Urinary bladder (tissue), 4 donors: ENCODE results near the gene FYN. TPM values are rescaled to one million over a fixed set of nuclear protein-coding genes. Genes with fewer than 3 reads are reported as not detected.

Experiments used
- DNase-seq: peaks from one replicate; pipeline ENCODE4 v3.0.0-alpha.2; 2015; ENCODE audit errors: extremely low spot score
- H3K27ac ChIP-seq: one replicate; pipeline ENCODE4 v1.5.1; 2013; ENCODE audit warnings: low read depth, mild to moderate bottlenecking, moderate library complexity
- H3K36me3 ChIP-seq: one replicate; pipeline ENCODE4 v1.6.1; 2013; ENCODE audit warnings: mild to moderate bottlenecking, moderate library complexity; ENCODE audit not compliant: insufficient read depth
- H3K4me1 ChIP-seq: one replicate; pipeline ENCODE4 v1.6.1; 2013; ENCODE audit warnings: mild to moderate bottlenecking, moderate library complexity; ENCODE audit not compliant: insufficient read depth
- H3K4me3 ChIP-seq: one replicate; pipeline ENCODE4 v1.5.1; 2013; ENCODE audit warnings: low read depth, low read length
- WGBS: extraction: QIAGEN DNeasy Blood & Tissue Kit; methylation state at CpG from one replicate; pipeline ENCODE4 v1.1.7; 2013; 5-methylcytosine and 5-hydroxymethylcytosine counted together
- polyA plus RNA-seq: library from polyadenylated mRNA; stranded (reverse); fragments of 200-250 nt; gene quantifications from one replicate; pipeline ENCODE4 v1.2.3, GENCODE V29; 2013
- total RNA-seq: library from RNA; depleted of rRNA; stranded (reverse); fragments of >200 nt; gene quantifications from one replicate; pipeline ENCODE4 v1.2.3, GENCODE V29; 2014
- donor health status: healthy with polysubstance abuse.
- donor health status: healthy.

Gene FYN
- total and polyA plus RNA-seq, 2 donors: 91.5 to 201 TPM

DNA sequence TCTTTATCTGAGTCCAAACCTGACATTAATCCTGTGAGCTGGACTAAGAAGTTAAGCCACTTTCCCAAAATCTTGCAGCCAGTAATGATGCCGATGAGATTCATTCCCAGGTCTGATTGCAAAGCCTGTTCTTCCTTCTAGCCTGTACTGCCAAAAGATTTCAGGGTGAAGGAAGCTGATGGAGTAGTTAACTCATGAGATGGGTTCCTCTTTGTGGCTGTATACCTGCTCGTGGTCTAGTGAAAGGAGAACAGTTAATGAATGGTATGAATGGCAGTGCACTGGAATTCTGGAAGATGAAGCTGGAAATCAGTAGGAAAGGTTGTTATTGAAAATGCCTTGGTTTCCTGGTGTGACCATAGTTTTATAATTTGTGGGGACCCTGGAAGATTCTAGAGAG is 112.0 kb downstream of the FYN start:
- Histone ChIP-seq H3K36me3 (no peaks in the 10 kb centered on the region), H3K4me1 (no peaks in the 10 kb centered on the region), H3K4me3 (no peak overlapping the region), H3K27ac (no peak overlapping the region)
- no peak for DNase-seq
- 70% methylated on average over 2 of the region's 2 CpGs for WGBS

DNA sequence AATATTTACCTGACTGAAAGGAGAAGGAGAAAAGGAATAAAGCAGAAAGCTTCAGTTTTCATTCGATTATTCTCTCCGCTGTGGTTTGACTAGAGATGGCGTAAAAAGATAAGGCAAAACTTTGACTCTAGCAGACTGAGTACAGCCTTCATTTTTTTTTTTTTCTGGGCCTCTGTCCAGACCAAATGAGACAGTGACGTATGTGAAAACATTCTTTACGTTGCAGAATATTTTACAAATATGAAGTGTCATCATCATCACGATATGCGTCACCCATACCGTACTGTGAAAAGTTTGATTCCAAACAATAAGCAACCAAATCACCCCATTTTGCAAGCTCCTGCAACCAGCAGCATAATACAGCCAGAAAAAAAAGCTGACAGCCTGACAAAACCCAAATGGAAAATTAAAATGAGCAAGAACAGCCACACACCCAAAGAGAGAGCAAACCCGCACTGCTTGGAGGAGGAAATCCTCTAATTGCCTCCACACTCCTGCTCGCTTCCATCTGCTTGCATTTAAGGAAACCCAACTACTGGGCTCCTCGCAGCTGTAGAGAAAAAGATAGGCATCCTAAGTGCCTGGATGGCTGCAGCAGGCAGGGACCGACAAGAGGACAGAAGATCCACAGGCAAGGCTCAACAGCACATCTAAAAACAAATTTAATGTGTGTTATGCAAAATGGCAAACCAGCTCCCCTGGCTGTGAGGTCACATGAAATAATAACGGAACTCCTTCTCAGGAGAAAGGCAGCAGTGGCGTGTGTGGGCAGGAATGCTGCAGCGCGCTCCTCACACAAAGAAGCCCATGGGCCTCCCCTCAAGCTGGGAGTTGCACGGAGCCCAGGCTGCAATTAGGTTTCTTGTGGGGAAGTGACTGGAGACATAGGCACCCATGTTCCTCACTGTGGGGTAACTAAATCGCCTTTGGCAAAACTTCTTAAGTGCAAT is 113.1 kb downstream of the FYN start:
- DNase-seq: no peak
- 35% methylated on average over 18 of the region's 18 CpGs for WGBS
- Histone ChIP-seq H3K4me3 (no peak overlapping the region), H3K27ac (no peak overlapping the region), H3K36me3 (no peaks in the 10 kb centered on the region), H3K4me1 (no peaks in the 10 kb centered on the region)

GRCh38 chr6:111759331-111759835 is 113.9 kb downstream of the FYN start:
- Histone ChIP-seq H3K4me1 (no peaks in the 10 kb centered on the region), H3K36me3 (no peaks in the 10 kb centered on the region), H3K27ac (peak overlapping the region; percentile 27), H3K4me3 (peak overlapping the region; percentile 7)
- no peak for DNase-seq
- WGBS: 26% methylated on average over 10 of the region's 10 CpGs

GRCh38 chr6:111758608-111759329 is 114.5 kb downstream of the FYN start:
- H3K36me3 ChIP-seq: no peaks in the 10 kb centered on the region
- DNase-seq: no peak
- H3K4me1 ChIP-seq: no peaks in the 10 kb centered on the region
- 83% methylated on average over 11 of the region's 11 CpGs for WGBS
- no peak overlapping the region for H3K27ac ChIP-seq
- H3K4me3 ChIP-seq: peak overlapping the region; percentile 7

GRCh38 chr6:111757342-111757741 is 115.9 kb downstream of the FYN start:
- 30% methylated on average over 1 of the region's 1 CpG for WGBS

GRCh38 chr6:111754423-111754822 is 118.8 kb downstream of the FYN start:
- 88% methylated on average over 4 of the region's 4 CpGs for WGBS
- Histone ChIP-seq H3K27ac (no peak overlapping the region), H3K4me3 (no peak overlapping the region), H3K36me3 (no peaks in the 10 kb centered on the region), H3K4me1 (no peaks in the 10 kb centered on the region)
- DNase-seq: no peak

More at GRCh38 chr6:111757342-111757741, 115.9 kb downstream of the FYN start:
- H3K4me3 ChIP-seq: no peak overlapping the region
- no peak for DNase-seq
- H3K36me3 ChIP-seq: no peaks in the 10 kb centered on the region
- H3K4me1 ChIP-seq: no peaks in the 10 kb centered on the region
- no peak overlapping the region for H3K27ac ChIP-seq

DNA sequence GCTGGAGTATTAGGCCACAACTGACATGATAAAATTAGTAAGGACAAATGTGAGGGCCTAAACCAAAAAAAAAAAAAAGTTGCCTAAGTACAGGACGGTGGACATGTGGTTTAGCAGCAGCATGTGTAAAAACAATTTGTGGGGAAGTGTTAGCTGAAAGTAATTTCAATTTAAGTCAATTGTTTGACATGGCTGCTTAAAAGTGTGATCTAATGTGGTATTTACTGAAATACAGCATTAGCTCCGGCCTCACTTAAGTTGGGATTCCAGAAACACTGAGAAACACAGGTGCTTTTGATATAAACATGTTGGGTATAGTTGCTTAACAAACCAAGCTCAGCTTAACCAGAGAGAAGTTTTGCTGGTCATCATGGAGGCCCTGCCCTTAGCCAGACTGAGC is 119.7 kb downstream of the FYN start:
- no peaks in the 10 kb centered on the region for H3K36me3 ChIP-seq
- H3K27ac ChIP-seq: peak overlapping the region; percentile 32
- H3K4me1 ChIP-seq: no peaks in the 10 kb centered on the region
- no peak for DNase-seq
- no peak overlapping the region for H3K4me3 ChIP-seq
- WGBS: 84% methylated on average over 2 of the region's 2 CpGs

GRCh38 chr6:111752476-111752875 is 120.8 kb downstream of the FYN start:
- DNase-seq: no peak
- Histone ChIP-seq H3K4me3 (no peak overlapping the region), H3K4me1 (no peaks in the 10 kb centered on the region), H3K27ac (no peak overlapping the region), H3K36me3 (no peaks in the 10 kb centered on the region)

- no peak for DNase-seq
- H3K27ac ChIP-seq: peak overlapping the region; percentile 50
- WGBS: 83% methylated on average over 6 of the region's 6 CpGs
Observed at GRCh38 chr6:111750753-111751673, 122.2 kb downstream of the FYN start.

GRCh38 chr6:111750153-111750552 is 123.1 kb downstream of the FYN start:
- WGBS: 92% methylated on average over 7 of the region's 7 CpGs
- no peaks in the 10 kb centered on the region for H3K4me1 ChIP-seq
- H3K27ac ChIP-seq: no peak overlapping the region
- no peak for DNase-seq
- H3K36me3 ChIP-seq: no peaks in the 10 kb centered on the region
- H3K4me3 ChIP-seq: no peak overlapping the region

More at GRCh38 chr6:111750753-111751673, 122.2 kb downstream of the FYN start:
- no peaks in the 10 kb centered on the region for H3K36me3 ChIP-seq
- H3K4me1 ChIP-seq: no peaks in the 10 kb centered on the region
- no peak overlapping the region for H3K4me3 ChIP-seq

- no peaks in the 10 kb centered on the region for H3K4me1 ChIP-seq
- no peak overlapping the region for H3K4me3 ChIP-seq
- no peak for DNase-seq
- 76% methylated on average over 3 of the region's 3 CpGs for WGBS
- no peak overlapping the region for H3K27ac ChIP-seq
- H3K36me3 ChIP-seq: no peaks in the 10 kb centered on the region
Observed at GRCh38 chr6:111748231-111748647, 125.0 kb downstream of the FYN start.

GRCh38 chr6:111747829-111748228 is 125.4 kb downstream of the FYN start:
- H3K27ac ChIP-seq: no peak overlapping the region
- no peak overlapping the region for H3K4me3 ChIP-seq
- H3K36me3 ChIP-seq: no peaks in the 10 kb centered on the region
- no peaks in the 10 kb centered on the region for H3K4me1 ChIP-seq
- 67% methylated on average over 5 of the region's 5 CpGs for WGBS
- DNase-seq: no peak

GRCh38 chr6:111747396-111747795 is 125.9 kb downstream of the FYN start:
- H3K27ac ChIP-seq: no peak overlapping the region
- no peak overlapping the region for H3K4me3 ChIP-seq
- no peaks in the 10 kb centered on the region for H3K36me3 ChIP-seq
- no peak for DNase-seq
- WGBS: 73% methylated on average over 6 of the region's 6 CpGs
- no peaks in the 10 kb centered on the region for H3K4me1 ChIP-seq
